ENCODE data around the gene ACOX3.

ACOX3 gene

GRCh38 chr4:8385611-8386010 lies 54.9 kb downstream of the ACOX3 start:
- DNase-seq: no peak

DNA sequence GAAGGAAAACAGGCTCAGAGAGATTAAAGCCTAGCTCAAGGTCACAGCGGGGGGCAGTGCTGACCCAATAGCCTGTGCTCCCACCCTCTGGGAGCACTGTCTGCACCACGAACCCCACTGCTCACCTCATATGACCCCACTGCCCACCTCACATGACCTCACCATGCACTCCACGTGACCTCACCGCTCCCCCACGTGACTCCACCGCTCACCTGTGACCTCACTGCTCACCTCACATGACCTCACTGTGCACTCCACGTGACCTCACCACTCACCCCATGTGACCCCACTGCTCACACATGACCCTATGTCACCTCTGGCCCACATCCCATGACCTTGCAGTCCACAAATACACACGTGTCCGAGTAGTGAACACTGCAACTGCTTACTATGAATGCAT lies 55.4 kb downstream of the ACOX3 start:
- DNase-seq: no peak

DNA sequence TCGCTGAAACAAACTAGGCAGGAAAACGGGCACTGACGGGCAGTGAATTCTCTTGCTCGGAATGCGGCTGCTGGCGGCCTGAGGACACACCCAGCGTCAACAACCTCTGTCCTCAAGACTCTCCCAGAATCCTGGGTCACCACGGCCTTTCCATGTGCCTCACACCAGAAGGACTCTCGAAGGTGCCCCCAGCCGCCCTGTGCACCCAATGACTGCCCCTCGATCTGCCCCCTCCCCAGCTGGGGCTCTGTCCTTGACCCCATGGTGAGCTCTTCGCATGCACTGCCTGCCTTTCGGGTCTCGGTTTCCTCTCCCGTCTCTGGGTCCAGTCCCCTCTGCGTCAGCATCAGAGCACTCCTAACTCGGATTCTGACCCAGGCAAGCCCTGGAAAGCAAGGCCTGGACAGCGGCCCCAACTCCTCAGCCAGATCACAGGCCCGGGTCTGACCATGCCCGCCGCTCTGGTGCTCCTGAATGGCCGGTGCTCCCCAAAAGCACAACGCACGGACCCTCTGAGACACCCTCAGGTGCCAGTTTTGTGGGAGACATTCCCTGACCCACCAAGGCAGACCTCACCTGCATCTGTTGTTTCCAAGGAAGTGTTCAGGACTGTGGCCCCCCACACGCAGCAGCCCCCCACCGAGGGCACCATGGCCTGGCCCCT lies 56.0 kb downstream of the ACOX3 start:
- no peak for DNase-seq

GRCh38 chr4:8383451-8384160 lies 56.9 kb downstream of the ACOX3 start:
- no peak for DNase-seq

GRCh38 chr4:8383016-8383415 lies 57.5 kb downstream of the ACOX3 start:
- DNase-seq: no peak

GRCh38 chr4:8381814-8382581 lies 58.5 kb downstream of the ACOX3 start:
- DNase-seq: no peak

DNA sequence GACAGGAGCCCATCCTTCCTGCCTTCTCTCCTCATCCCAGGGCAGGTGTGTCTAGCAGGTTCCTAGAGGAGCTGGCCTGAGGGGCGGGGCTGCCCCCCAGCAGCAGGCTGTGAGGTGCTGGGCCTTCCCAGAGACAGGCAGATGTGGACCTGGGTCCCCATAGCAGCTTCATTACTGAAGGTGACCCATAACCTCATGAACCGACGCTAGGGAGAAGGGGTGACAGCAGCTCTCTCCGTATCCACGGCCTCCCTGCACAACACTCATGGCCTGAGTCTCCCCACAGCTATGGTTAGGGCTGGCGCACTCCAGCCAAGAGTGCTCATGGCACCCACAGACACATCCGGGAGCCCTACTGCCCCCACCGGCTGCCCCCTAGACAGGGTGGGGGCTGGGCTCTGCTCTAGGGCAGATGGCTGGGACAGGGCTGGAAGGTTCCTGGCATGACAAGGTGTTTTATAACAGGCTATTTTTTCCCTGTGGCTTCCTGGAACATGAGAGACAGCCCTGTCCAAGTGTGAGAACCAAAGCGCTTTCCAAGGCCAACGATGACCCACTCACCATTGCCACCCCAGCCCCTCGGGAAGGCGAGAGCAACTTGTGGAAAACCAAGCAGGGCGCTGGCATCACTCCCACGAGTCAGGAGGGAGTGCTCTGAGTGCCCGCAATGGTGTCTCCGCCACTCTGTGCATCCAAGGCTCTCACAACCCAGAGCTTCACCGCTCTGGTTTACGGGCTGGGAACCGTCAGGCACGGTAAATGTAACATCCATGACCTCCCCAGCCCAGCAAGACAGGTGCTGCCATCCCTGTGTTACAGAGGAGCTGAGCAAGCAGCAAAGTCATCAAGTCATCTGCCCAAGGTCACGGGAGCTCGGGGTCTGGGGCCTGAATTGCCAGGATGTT lies 59.8 kb downstream of the ACOX3 start:
- no peak for DNase-seq

GRCh38 chr4:8379771-8380170 lies 60.8 kb downstream of the ACOX3 start:
- no peak for DNase-seq

- no peak for DNase-seq
Measured at GRCh38 chr4:8379281-8379680, 61.2 kb downstream of the ACOX3 start.

GRCh38 chr4:8378776-8379175 lies 61.7 kb downstream of the ACOX3 start:
- DNase-seq: no peak

DNA sequence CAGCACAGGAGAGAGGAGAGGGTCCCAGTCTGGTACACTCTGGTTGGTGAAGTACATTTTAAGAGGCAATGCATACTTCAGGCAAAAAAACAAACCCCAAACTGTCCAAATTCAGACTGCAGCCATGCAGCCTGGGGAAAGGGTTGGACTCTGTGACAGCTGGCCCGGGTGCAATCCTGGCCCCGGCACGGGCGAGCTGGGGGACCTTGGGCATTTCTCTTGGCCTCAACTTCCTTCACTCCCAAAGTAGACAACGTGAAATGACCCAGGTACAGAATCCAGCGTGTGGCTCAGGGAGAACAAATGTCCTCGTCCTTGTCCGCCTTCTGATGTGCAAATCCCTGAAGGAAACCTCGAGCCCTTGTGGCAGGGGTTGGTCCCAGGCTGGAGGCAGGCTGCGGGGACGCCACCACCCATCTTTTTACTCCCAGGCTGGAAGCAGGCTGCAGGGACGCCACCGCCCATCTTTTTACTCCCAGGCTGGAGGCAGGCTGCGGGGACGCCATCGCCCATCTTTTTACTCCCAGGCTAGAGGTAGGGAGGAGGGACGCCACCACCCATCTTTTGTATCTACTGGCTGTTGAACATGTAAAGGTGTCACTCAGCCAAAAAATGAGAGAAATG lies 62.3 kb downstream of the ACOX3 start:
- no peak for DNase-seq

GRCh38 chr4:8377103-8378075 lies 63.1 kb downstream of the ACOX3 start:
- DNase-seq: no peak

GRCh38 chr4:8376361-8377102 lies 64.0 kb downstream of the ACOX3 start:
- no peak for DNase-seq

DNA sequence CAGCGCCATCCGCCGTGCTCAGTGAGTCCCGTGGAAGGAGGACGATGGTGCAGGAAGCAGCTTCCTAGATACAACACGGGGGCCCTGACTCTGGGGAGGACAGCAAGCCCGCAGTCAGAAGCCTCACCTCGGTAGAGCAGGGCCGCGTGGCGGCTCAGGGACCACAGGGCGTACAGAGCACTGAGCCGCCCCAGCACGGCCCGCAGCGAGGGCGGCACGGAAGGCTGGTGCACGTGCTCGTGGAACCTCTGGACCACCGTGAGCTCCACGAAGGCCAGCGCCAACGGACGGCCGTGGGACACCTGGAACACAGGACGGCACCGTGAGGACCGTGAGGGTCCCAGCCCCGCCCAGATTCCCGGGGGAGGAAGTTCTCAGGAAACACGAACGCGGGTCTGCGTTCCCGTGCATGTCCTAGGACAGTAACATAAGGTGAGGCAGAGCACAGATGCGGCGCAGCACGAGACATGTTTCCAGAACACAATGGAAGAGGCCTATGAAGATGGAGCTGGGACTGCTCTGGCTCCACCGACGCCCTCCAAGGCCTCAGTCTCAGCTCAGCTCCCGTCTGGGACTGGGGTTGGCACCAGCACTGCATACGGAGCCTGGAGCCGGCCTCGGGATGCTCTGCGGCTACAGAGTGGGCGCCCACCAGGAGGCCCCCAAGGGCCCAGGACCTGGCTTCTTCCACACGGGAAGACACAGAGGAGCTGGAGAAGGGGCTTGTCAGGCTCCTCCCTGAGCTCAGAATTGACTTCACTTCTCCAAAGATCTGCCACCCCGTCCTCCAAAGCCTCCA lies 65.5 kb downstream of the ACOX3 start:
- no peak for DNase-seq

- DNase-seq: no peak
Measured at GRCh38 chr4:8373973-8374545, 66.5 kb downstream of the ACOX3 start.

DNA sequence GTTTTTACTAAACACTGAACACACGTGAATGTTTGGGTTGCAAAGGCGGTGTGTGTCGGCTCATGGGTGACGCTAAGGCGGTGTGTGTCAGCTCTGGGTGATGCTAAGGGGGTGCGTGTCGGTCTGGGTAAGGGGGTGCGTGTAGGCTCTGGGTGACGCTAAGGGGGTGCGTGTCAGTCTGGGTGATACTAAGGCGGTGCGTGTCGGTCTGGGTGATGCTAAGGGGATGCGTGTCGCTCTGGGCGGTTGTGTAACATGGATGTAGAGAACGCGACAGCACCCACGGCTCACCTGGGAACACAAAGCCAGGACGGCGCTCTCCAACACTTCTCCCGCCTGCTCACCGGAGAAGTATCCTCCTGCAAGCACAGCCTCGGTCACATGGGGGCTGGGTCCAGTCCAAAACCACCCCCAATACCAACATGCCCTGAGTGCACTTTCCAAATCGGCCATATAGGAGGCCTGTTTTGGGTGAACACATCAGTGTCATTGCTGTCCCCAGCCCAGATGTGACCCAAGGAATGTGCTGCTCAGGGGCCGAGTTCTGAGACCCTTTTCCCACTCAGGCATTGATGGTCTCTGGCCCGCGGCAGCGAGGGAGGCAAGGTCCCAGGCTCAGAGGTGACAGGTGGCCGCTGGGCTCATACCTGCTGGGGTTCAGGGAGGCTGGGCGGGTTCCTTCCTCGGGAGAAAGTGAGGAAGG lies 67.1 kb downstream of the ACOX3 start:
- DNase-seq: no peak

DNA sequence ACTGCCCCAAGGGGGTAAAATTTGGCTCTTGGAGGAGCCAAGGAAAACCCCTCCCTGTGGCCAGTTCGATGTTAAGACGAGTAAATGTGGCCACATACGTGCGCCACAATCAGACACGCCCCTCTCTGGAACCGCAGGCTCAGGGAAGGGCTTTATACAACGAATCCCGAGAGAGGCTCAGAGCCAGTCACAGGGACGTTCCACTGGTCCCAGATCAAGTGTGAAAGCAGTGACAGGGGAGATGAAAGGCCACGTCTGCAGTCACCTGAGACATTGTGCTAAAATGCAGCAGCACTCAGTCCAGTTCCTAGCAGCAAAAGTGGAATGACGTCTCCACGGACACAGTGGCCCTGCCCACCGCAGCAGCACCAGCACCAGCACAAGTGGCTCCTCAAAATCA lies 68.0 kb downstream of the ACOX3 start:
- DNase-seq: no peak

DNA sequence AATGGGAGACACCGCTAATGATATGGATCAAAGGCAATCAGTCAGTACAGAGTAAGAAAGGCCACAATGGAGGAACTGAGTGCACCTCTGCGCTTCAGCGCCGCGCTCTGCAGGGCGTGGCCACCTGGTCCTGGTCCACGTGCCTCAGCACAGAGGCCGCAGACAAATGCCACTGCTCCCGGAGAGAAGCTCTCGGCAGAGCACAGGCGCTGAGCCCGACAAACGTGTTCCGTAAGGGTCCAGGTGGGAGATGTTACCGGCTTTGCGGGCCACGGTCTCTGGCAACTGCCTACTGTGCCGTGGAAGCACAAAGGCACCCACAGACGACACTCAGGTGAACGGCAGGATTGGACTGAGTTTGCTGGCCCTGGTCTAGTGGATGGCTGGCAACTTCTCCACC lies 68.9 kb downstream of the ACOX3 start:
- DNase-seq: no peak
